HepG2 (cell line): Measurements from ENCODE around the gene BFSP1. TPM values are rescaled to one million over a fixed set of nuclear protein-coding genes. Genes with fewer than 3 reads are reported as not detected.

ENCODE experiments used
- ATAC-seq: fragments of 200-7000 bp; cut with Tn5 transposase; 3 replicates; pipeline ENCODE4 v1.9.1; 2020; ENCODE audit warnings: mild to moderate bottlenecking, moderate library complexity
- BruUV-seq: library from RNA; stranded (reverse); fragments of 400-500 nt; replicated peaks from 2 replicates; lab custom pipeline; 2021; lab: Mats Ljungman, UMichigan
- CTCF ChIA-PET: fragments of 300-600 bp; formaldehyde crosslinking; extraction: SDS; loops from one replicate; lab custom pipeline; 2021; ENCODE audit warnings: low total read pairs, inconsistent platforms, low intra/inter-chr PET ratio; lab: Yijun Ruan, JAX
- POLR2A ChIA-PET: fragments of 350-600 bp; sonication (Branson Sonifier 250); formaldehyde crosslinking; loops from one replicate; lab custom pipeline; 2020; ENCODE audit warnings: antibody characterized with exemption, inconsistent platforms; lab: Yijun Ruan, JAX
- DNase-seq: peaks from one replicate; pipeline ENCODE4 v3.0.0-alpha.2; 2015; ENCODE audit warnings: low spot score
- FAIRE-seq: peaks from 3 replicates; lab custom pipeline; 2011; peaks lifted over from hg19 to GRCh38; lab: Jason Lieb, UNC
- H2AFZ ChIP-seq: one replicate; pipeline ENCODE4 v1.6.1; 2011; ENCODE audit warnings: low read length, inconsistent platforms
- H3K27ac ChIP-seq: fragments of 300-600 bp; 3 replicates; pipeline ENCODE4 v1.8.0; 2011; ENCODE audit warnings: mixed run types, mild to moderate bottlenecking, mixed read lengths, low read length, inconsistent platforms; ENCODE audit not compliant: insufficient read depth; ENCODE audit errors: extremely low read length
- H3K27me3 ChIP-seq, 2 experiments: fragments of 200-600 bp in 1 of 2; 2 replicates in 1 of 2; 3 replicates in 1 of 2; pipeline versions ENCODE4 v1.6.0 to v1.8.0; 2011; ENCODE audit warnings: low read length in 2 of 2, mild to moderate bottlenecking in 2 of 2, moderate library complexity in 2 of 2, inconsistent platforms in 1 of 2; ENCODE audit not compliant: insufficient read depth in 2 of 2, control insufficient read depth in 1 of 2
- H3K36me3 ChIP-seq, 2 experiments: fragments of 200-600 bp in 1 of 2; replicated peaks in 1 of 2; 2 replicates in 1 of 2; 3 replicates in 1 of 2; pipeline versions ENCODE4 v1.5.1 to v1.8.0; 2011; ENCODE audit warnings: low read length in 2 of 2, inconsistent platforms in 1 of 2; ENCODE audit not compliant: insufficient read depth in 2 of 2, control insufficient read depth in 1 of 2
- H3K4me1 ChIP-seq: 2 replicates; pipeline ENCODE4 v1.5.1; 2012; ENCODE audit warnings: low read length, inconsistent platforms; ENCODE audit not compliant: insufficient read depth
- H3K4me2 ChIP-seq: 2 replicates; pipeline ENCODE4 v1.6.0; 2011; ENCODE audit warnings: low read depth, low read length, inconsistent platforms
- H3K4me3 ChIP-seq, 3 experiments: fragments of 200-600 bp in 1 of 3; sonication (generic), shearing (Covaris generic) in 1 of 3; replicated peaks in 1 of 3; 2 replicates each; pipeline ENCODE4 v1.5.1; 2011 to 2016; ENCODE audit warnings: low read length in 3 of 3, inconsistent platforms in 2 of 3, low read depth in 2 of 3, mild to moderate bottlenecking in 2 of 3, control low read depth in 1 of 3, mixed read lengths in 1 of 3; ENCODE audit not compliant: insufficient read depth in 1 of 3
- H3K79me2 ChIP-seq: one replicate; pipeline ENCODE4 v1.6.1; 2011; ENCODE audit warnings: low read length, inconsistent platforms; ENCODE audit not compliant: insufficient read depth
- H3K9ac ChIP-seq: 2 replicates; pipeline ENCODE4 v1.6.0; 2011; ENCODE audit warnings: mild to moderate bottlenecking, low read depth, low read length, inconsistent platforms; ENCODE audit not compliant: insufficient read depth
- H3K9me3 ChIP-seq: 2 replicates; pipeline ENCODE4 v1.5.1; 2012; ENCODE audit warnings: mild to moderate bottlenecking, low read length
- H4K20me1 ChIP-seq: 2 replicates; pipeline ENCODE4 v1.6.0; 2011; ENCODE audit warnings: inconsistent platforms, mild to moderate bottlenecking, low read length, moderate library complexity; ENCODE audit not compliant: insufficient read depth
- ZKSCAN1 ChIP-seq: fragments of 150-350 bp; IDR thresholded peaks from 2 replicates; pipeline ENCODE4 v1.6.1; 2014; ENCODE audit warnings: low read length
- WGBS: methylation state at CpG from one replicate; pipeline ENCODE4 v1.1.6; 2017; ENCODE audit warnings: low lambda C conversion rate; 5-methylcytosine and 5-hydroxymethylcytosine counted together
- in situ Hi-C: cut with HindIII; loops from 2 replicates; pipeline ENCODE4 v1.10.0; 2017; ENCODE audit warnings: low pct_unique_long_range_greater_than_20kb; ENCODE audit not compliant: extremely low pct_ligation_motif_present
- intact Hi-C: fragments of 100-400 bp; cut with micrococcal nuclease; formaldehyde crosslinking; loops from one replicate; pipeline ENCODE4 v1.10.0; 2022; ENCODE audit not compliant: unreplicated experiment
- polyA plus RNA-seq, 8 experiments: library from polyadenylated mRNA; depleted of rRNA in 3 of 8; stranded (reverse) in 7 of 8; unstranded in 1 of 8; fragments of >200 nt; fragmentation: Illumina TruSeq in 4 of 8; extraction: Trizol in 4 of 8; gene quantifications; 2 replicates each; pipeline versions ENCODE4 v1.2.1 to v1.2.3, GENCODE V29; 2011 to 2016; ENCODE audit warnings: low read depth in 4 of 8, missing spikeins in 1 of 8, mixed read lengths in 1 of 8; ENCODE audit not compliant: insufficient read depth in 1 of 8
- total RNA-seq, 5 experiments: library from RNA; depleted of rRNA; stranded (reverse); fragments of >200 nt; fragmentation: Illumina TruSeq; extraction: Trizol; gene quantifications; 2 replicates each; pipeline ENCODE4 v1.2.3, GENCODE V29; 2016; ENCODE audit warnings: low read depth in 1 of 5
- TF ChIP-seq, protein P1 (sequence below): sonication (generic); formaldehyde crosslinking; IDR thresholded peaks from 2 replicates; pipeline ENCODE4 v1.4.0; 2020; ENCODE audit warnings: missing genetic modification reagents
- TF ChIP-seq, protein P2 (sequence below), 2 experiments: fragments of 450-650 bp in 1 of 2; sonication (generic) in 1 of 2; formaldehyde crosslinking; IDR thresholded peaks; 2 replicates each; pipeline versions ENCODE4 v1.5.0 to v1.8.0; 2020 to 2022; ENCODE audit warnings: mild to moderate bottlenecking in 1 of 2, missing genetic modification reagents in 1 of 2

BFSP1 gene
- total and polyA plus RNA-seq, 2 of the 13 experiments (the other 11 are each of a cell fraction or from before 2014, with no cell fraction given) = 0.22 to 0.26 TPM

DNA sequence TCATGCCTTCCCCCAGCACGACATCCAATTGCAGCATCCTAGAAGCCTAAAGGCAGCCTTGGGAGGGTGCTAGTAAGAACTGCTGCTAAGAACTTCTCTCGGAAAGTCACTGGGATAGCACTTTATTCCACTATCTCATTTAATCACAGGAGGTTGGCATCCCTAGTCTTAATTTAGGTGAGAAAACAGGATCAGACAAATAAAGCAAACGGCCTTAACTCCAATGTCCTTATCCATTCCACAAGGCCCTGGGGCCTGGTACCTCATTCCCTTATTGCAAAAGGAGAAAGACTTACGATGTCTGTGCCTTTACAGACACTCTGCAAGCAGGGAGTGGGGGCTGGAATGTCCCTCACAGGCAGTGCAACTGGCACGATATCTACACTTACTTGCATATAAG is 60.7 kb downstream of the BFSP1 start (continued):
- TF ChIP-seq, protein P1, sequence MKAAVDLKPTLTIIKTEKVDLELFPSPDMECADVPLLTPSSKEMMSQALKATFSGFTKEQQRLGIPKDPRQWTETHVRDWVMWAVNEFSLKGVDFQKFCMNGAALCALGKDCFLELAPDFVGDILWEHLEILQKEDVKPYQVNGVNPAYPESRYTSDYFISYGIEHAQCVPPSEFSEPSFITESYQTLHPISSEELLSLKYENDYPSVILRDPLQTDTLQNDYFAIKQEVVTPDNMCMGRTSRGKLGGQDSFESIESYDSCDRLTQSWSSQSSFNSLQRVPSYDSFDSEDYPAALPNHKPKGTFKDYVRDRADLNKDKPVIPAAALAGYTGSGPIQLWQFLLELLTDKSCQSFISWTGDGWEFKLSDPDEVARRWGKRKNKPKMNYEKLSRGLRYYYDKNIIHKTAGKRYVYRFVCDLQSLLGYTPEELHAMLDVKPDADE = no peak

DNA sequence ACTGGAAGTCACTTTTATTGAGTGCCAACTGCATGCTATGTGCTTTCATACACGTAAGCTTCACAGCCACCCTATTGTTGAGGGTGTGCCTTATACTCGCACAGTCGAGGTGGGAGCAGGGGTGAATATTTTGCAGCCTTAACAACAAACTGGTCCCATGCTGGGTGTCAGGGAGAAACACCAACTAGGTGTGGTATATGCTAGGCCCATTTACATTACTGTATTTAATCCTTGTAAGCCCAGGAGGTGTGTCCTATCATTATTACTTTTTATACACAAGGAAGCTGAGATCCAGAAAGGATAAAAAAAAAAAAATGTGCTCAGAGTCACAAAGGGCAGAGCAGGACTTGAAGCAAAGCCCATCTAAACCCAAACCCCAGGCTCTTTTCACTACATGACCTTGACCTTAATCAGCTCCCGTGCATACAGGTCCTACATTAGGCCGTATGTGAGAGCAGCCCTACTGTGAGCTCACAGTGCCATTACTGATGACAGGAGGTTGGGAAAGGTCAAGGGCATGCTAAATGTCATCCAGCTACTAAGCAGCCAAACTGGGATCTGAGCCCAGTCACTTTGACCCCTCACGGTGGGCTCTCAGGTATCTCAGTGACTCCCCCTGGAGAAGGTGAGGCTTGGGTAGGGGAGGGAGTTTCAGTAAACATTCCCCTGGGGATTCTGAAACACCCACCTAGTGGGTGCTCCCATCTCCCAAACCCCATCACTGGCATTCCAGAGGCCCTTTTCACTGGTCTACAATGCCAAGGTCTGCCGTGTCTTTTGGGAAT is 61.7 kb downstream of the BFSP1 start:
- POLR2A ChIA-PET = no interaction called here
- TF ChIP-seq ZKSCAN1 = 0 out of 2 replicates have a peak, but pooled peaks have one; percentile 19
- TF ChIP-seq, protein P2, sequence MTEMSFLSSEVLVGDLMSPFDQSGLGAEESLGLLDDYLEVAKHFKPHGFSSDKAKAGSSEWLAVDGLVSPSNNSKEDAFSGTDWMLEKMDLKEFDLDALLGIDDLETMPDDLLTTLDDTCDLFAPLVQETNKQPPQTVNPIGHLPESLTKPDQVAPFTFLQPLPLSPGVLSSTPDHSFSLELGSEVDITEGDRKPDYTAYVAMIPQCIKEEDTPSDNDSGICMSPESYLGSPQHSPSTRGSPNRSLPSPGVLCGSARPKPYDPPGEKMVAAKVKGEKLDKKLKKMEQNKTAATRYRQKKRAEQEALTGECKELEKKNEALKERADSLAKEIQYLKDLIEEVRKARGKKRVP (CRISPR knock-in tag; IDR thresholded peaks at IDR 0.05) = no peak
- H2AFZ ChIP-seq = no peak overlapping the region
- H4K20me1 ChIP-seq = no peaks in the 10 kb centered on the region
- DNase-seq (no peak), FAIRE-seq (no peak), ATAC-seq (no peak)
- CTCF ChIA-PET = no interaction called here
- no peak overlapping the region for H3K9ac ChIP-seq
- no peaks in the 10 kb centered on the region for H3K9me3 ChIP-seq
- no peaks in the 10 kb centered on the region for H3K4me1 ChIP-seq
- no peaks in the 10 kb centered on the region for H3K36me3 ChIP-seq
- H3K27me3 ChIP-seq = peaks cover 10 to 40% of the 10 kb centered on the region in 2 experiments; a peak in 4 of 5 replicates
- intact Hi-C loops (no loop called here), in situ Hi-C loops (no loop called here)
- no peak overlapping the region for H3K27ac ChIP-seq
- H3K4me3 ChIP-seq = no peak overlapping the region
- BruUV-seq = no TSS peak
- WGBS = 9% methylated on average over 7 of the region's 7 CpGs
- H3K79me2 ChIP-seq = no peaks in the 10 kb centered on the region
- no peak overlapping the region for H3K4me2 ChIP-seq
